K562 (cell line): Measurements from ENCODE around the gene RAB6B. TPM values are rescaled to one million over a fixed set of nuclear protein-coding genes. Genes with fewer than 3 reads are reported as not detected.

Source experiments
- ATAC-seq: fragments of 200-7000 bp; cut with Tn5 transposase; 3 replicates; pipeline ENCODE4 v1.9.1; 2020; ENCODE audit warnings: moderate library complexity
- BruUV-seq: library from RNA; stranded (reverse); fragments of 400-500 nt; replicated peaks from 2 replicates; lab custom pipeline; 2021; lab: Mats Ljungman, UMichigan
- CTCF ChIA-PET: fragments of 300-600 bp; formaldehyde crosslinking; extraction: SDS; loops from one replicate; lab custom pipeline; 2021; ENCODE audit warnings: low intra/inter-chr PET ratio; lab: Yijun Ruan, JAX
- POLR2A ChIA-PET: fragments of 300-600, 350-650 bp; sonication (Branson Sonifier 250); formaldehyde crosslinking; extraction: SDS; loops from one replicate; lab custom pipeline; 2021; ENCODE audit warnings: antibody characterized with exemption, inconsistent platforms; lab: Yijun Ruan, JAX
- DNase-seq, 4 experiments: peaks; one replicate each; pipeline versions ENCODE4 v3.0.0 to v3.0.0-alpha.2; 2011 to 2018; ENCODE audit warnings: low spot score in 3 of 4, mixed read lengths in 3 of 4; ENCODE audit errors: extremely low read depth in 1 of 4
- FAIRE-seq: peaks from 2 replicates; lab custom pipeline; 2011; peaks lifted over from hg19 to GRCh38; lab: Jason Lieb, UNC
- H2AFZ ChIP-seq: 2 replicates; pipeline ENCODE4 v1.6.0; 2011; ENCODE audit warnings: low read depth, low read length, control low read depth, inconsistent platforms
- H3K27ac ChIP-seq: fragments of 200-600 bp; 3 replicates; pipeline ENCODE4 v1.8.0; 2011; ENCODE audit warnings: low read depth, mild to moderate bottlenecking, control low read depth, inconsistent platforms, low read length, moderate library complexity, mixed read lengths; ENCODE audit errors: extremely low read depth
- H3K27me3 ChIP-seq, 2 experiments: fragments of 300-600 bp in 1 of 2; 2 replicates in 1 of 2; 3 replicates in 1 of 2; pipeline versions ENCODE4 v1.6.0 to v1.8.0; 2011; ENCODE audit warnings: inconsistent platforms in 2 of 2, low read length in 2 of 2, mild to moderate bottlenecking in 1 of 2, mixed read lengths in 1 of 2, moderate library complexity in 1 of 2; ENCODE audit not compliant: control insufficient read depth in 2 of 2, insufficient read depth in 2 of 2
- H3K36me3 ChIP-seq: fragments of 300-600 bp; 3 replicates; pipeline ENCODE4 v1.8.0; 2011; ENCODE audit warnings: mild to moderate bottlenecking, low read length, inconsistent platforms; ENCODE audit not compliant: control insufficient read depth, insufficient read depth
- H3K4me1 ChIP-seq, 2 experiments: fragments of 200-600 bp in 1 of 2; replicated peaks in 1 of 2; 2 replicates in 1 of 2; 3 replicates in 1 of 2; pipeline versions ENCODE4 v1.5.1 to v1.8.0; 2011; ENCODE audit warnings: inconsistent platforms in 2 of 2, low read length in 2 of 2, mild to moderate bottlenecking in 1 of 2, mixed read lengths in 1 of 2, moderate library complexity in 1 of 2; ENCODE audit not compliant: control insufficient read depth in 2 of 2, insufficient read depth in 2 of 2
- H3K4me2 ChIP-seq: 2 replicates; pipeline ENCODE4 v1.6.1; 2011; ENCODE audit warnings: low read length, control low read depth, inconsistent platforms, mixed read lengths; ENCODE audit not compliant: insufficient read depth
- H3K4me3 ChIP-seq: fragments of 200-600 bp; sonication (generic), shearing (Covaris generic); 2 replicates; pipeline ENCODE4 v1.5.1; 2016; ENCODE audit warnings: control low read depth, inconsistent platforms
- H3K79me2 ChIP-seq: fragments of 200-600 bp; 3 replicates; pipeline ENCODE4 v1.8.0; 2011; ENCODE audit warnings: low read length, inconsistent platforms; ENCODE audit not compliant: control insufficient read depth, insufficient read depth
- H3K9ac ChIP-seq, 2 experiments: 2 replicates each; pipeline versions ENCODE4 v1.6.0 to v1.6.1; 2011; ENCODE audit warnings: low read depth in 2 of 2, low read length in 2 of 2, control low read depth in 1 of 2, inconsistent platforms in 1 of 2, mild to moderate bottlenecking in 1 of 2, mixed read lengths in 1 of 2; ENCODE audit not compliant: insufficient read depth in 1 of 2
- H3K9me1 ChIP-seq: one replicate; pipeline ENCODE4 v1.6.0; 2011; ENCODE audit warnings: inconsistent platforms, mild to moderate bottlenecking, low read length, moderate library complexity; ENCODE audit not compliant: control insufficient read depth, insufficient read depth
- H3K9me3 ChIP-seq: replicated peaks from 2 replicates; pipeline ENCODE4 v1.5.1; 2011; ENCODE audit warnings: low read depth, low read length, inconsistent platforms; ENCODE audit not compliant: control insufficient read depth, insufficient read depth
- H4K20me1 ChIP-seq: replicated peaks from 2 replicates; pipeline ENCODE4 v1.6.1; 2011; ENCODE audit warnings: low read length, inconsistent platforms, mixed read lengths; ENCODE audit not compliant: control insufficient read depth, insufficient read depth
- ATF1 ChIP-seq, 2 experiments: fragments of 450-650 bp in 1 of 2; IDR thresholded peaks; 2 replicates each; pipeline ENCODE4 v1.6.1; 2016; ENCODE audit warnings: missing compliant biosample characterization in 1 of 2, missing genetic modification characterization in 1 of 2
- DIDO1 ChIP-seq: fragments of 450-650 bp; IDR thresholded peaks from 2 replicates; pipeline ENCODE4 v1.6.1; 2016; ENCODE audit warnings: low read depth, missing biosample characterization, missing genetic modification characterization
- HCFC1 ChIP-seq: IDR thresholded peaks from 2 replicates; pipeline ENCODE4 v1.6.1; 2012; ENCODE audit warnings: low read depth, low read length, improper control_type of control experiment
- MCM5 ChIP-seq: fragments of 450-650 bp; IDR thresholded peaks from 2 replicates; pipeline ENCODE4 v1.6.1; 2016; ENCODE audit warnings: low read depth
- NKRF ChIP-seq: fragments of 450-650 bp; IDR thresholded peaks from 2 replicates; pipeline ENCODE4 v1.6.1; 2016; ENCODE audit warnings: borderline replicate concordance
- POLR2G ChIP-seq: fragments of 200-400 bp; formaldehyde crosslinking; IDR thresholded peaks from 2 replicates; pipeline ENCODE4 v1.6.1; 2017; ENCODE audit warnings: low read depth, mild to moderate bottlenecking, antibody characterized with exemption, low read length, moderate library complexity
- RCOR1 ChIP-seq, 2 experiments: IDR thresholded peaks; 2 replicates each; pipeline ENCODE4 v1.6.1; 2012; ENCODE audit warnings: low read depth in 2 of 2, low read length in 2 of 2, borderline replicate concordance in 1 of 2, improper control_type of control experiment in 1 of 2
- SMAD1 ChIP-seq: fragments of 150-350 bp; IDR thresholded peaks from 2 replicates; pipeline ENCODE4 v1.6.1; 2014; ENCODE audit warnings: low read length, low read depth; ENCODE audit not compliant: partially characterized antibody
- TBP ChIP-seq: optimal IDR thresholded peaks from 2 replicates; pipeline ENCODE3; 2011; ENCODE audit warnings: low read depth, low read length, improper control_type of control experiment
- ZNF263 ChIP-seq: sonication (generic); formaldehyde crosslinking; IDR thresholded peaks from 2 replicates; pipeline ENCODE4 v1.8.0; 2022; ENCODE audit warnings: mild to moderate bottlenecking, missing genetic modification reagents, borderline replicate concordance
- ZNF347 ChIP-seq: fragments of 450-650 bp; formaldehyde crosslinking; IDR thresholded peaks from 2 replicates; pipeline ENCODE4 v1.4.0; 2020; ENCODE audit warnings: low read depth, mild to moderate bottlenecking, moderate library complexity
- ZNF57 ChIP-seq: fragments of 450-650 bp; formaldehyde crosslinking; IDR thresholded peaks from 2 replicates; pipeline ENCODE4 v1.4.0; 2020; ENCODE audit warnings: mild to moderate bottlenecking, moderate library complexity
- WGBS: fragments of 100-300 bp; shearing (Covaris generic); methylation state at CpG from one replicate; pipeline ENCODE4 v1.1.6; 2016; ENCODE audit warnings: low coverage, mixed read lengths; ENCODE audit not compliant: insufficient coverage; ENCODE audit errors: missing lambda C conversion rate; 5-methylcytosine and 5-hydroxymethylcytosine counted together
- in situ Hi-C: fragments of 300-500 bp; cut with MboI; formaldehyde crosslinking; loops from 4 replicates; pipeline ENCODE4 v1.15.0; 2018; ENCODE audit warnings: inconsistent platforms, mixed read lengths
- intact Hi-C: fragments of 100-400 bp; cut with micrococcal nuclease; formaldehyde crosslinking; loops from 2 replicates; pipeline ENCODE4 v1.14.2; 2022
- polyA plus RNA-seq, 8 experiments: library from polyadenylated mRNA; depleted of rRNA in 4 of 8; stranded (reverse) in 5 of 8; unstranded in 3 of 8; fragments of >200 nt; fragmentation: Nextera tagmentation in 2 of 8; fragmentation: Illumina TruSeq in 1 of 8; extraction: Ambion mirVana in 2 of 8; extraction: Trizol in 1 of 8; gene quantifications; 2 replicates each; pipeline versions ENCODE4 v1.2.1 to v1.2.3, GENCODE V29; 2011 to 2014; ENCODE audit warnings: inconsistent platforms in 1 of 8, missing spikeins in 1 of 8
- total RNA-seq, 7 experiments: library from RNA; depleted of rRNA in 6 of 7; stranded (reverse); fragments of >200 nt in 6 of 7; fragmentation: Illumina TruSeq in 2 of 7; extraction: Trizol in 2 of 7; gene quantifications; 2 replicates each; pipeline versions ENCODE4 v1.2.1 to v1.2.3, GENCODE V29; 2011 to 2021; ENCODE audit warnings: low replicate concordance in 1 of 7

RAB6B gene
- total and polyA plus RNA-seq, 9 of the 15 experiments (the other 6 are each of a cell fraction or from before 2014, with no cell fraction given) = 0.60 to 18.1 (median 1.5) TPM

DNA sequence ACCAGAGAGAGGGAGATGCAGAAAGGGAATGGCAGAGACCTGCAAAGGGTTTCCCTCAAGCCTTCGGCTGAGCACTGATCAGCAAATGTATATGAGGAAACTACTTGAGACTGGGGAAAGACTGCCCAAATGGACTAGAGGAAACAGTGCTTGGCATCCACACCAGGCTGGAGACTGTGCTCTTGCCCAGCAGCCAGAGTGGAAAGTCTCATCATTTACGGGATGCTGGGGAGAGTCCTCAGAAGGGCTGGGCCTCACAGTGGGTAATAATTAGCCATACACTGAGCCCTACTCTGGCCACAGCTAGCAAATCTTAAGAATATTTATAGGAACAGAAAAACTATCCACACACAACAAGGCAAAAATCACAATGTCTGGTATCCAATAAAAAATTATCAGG is 18.5 kb downstream of the RAB6B start (continued):
- TF ChIP-seq MCM5 (no peak), ZNF263 (CRISPR knock-in tag) (no peak), ZNF347 (CRISPR knock-in tag) (no peak), DIDO1 (tag) (no peak), ATF1 (CRISPR knock-in tag; IDR thresholded peaks at IDR 0.05) (no peak), ATF1 (tag; IDR thresholded peaks at IDR 0.05) (no peak)

GRCh38 chr3:133874761-133875438 is 20.8 kb downstream of the RAB6B start:
- DNase-seq (peak in 1 of 4 experiments; percentile 74), ATAC-seq (peak; percentile 90), FAIRE-seq (peak; percentile 79)
- ChIA-PET CTCF (interaction anchor here (0.7 kb wide), 1 partner anchor 25 kb away, joined by 3 read pairs; no protein-coding TSS in a partner anchor), POLR2A (interaction anchor here (1.0 kb wide), 1 partner anchor 52 kb away, joined by 3 read pairs; no protein-coding TSS in a partner anchor)
- H3K4me2 ChIP-seq = peak overlapping the region; percentile 39; the same call in 1 of the 2 replicates
- peak overlapping the region; percentile 65 for H2AFZ ChIP-seq
- H3K4me1 ChIP-seq = peaks cover 0 to 9% of the 10 kb centered on the region in 2 experiments; a peak in 3 of 5 replicates
- H3K4me3 ChIP-seq = no peak overlapping the region
- H3K27ac ChIP-seq = peak overlapping the region; percentile 60
- intact Hi-C loops (no loop called here), in situ Hi-C loops (no loop called here)
- 0 out of 3 replicates have a peak, but pooled peaks cover 4% of the 10 kb centered on the region for H3K79me2 ChIP-seq
- no TSS peak for BruUV-seq
- no peaks in the 10 kb centered on the region; the same call in 2 of the 3 replicates for H3K36me3 ChIP-seq
- no peaks in the 10 kb centered on the region for H3K9me3 ChIP-seq
- H4K20me1 ChIP-seq = no peaks in the 10 kb centered on the region
- WGBS = 12% methylated on average over 8 of the region's 8 CpGs
- H3K9me1 ChIP-seq = no peaks in the 10 kb centered on the region
- no peaks in the 10 kb centered on the region for H3K27me3 ChIP-seq
- peak overlapping the region in 1 of 2 experiments; percentile 4; a peak in 1 of 4 replicates for H3K9ac ChIP-seq
- TF ChIP-seq SMAD1 = no peak
- no peak for TF ChIP-seq ZNF57
- no peak for TF ChIP-seq POLR2G
- no peak for TF ChIP-seq HCFC1
- no peak for TF ChIP-seq TBP
- TF ChIP-seq NKRF = no peak
- 0 out of 4 replicates have a peak, but pooled peaks of 1 of the 2 experiments have one; percentile 5 for TF ChIP-seq RCOR1 (IDR thresholded peaks at IDR 0.05; ENCODE audit: borderline replicate concordance in 1 of 2, low read depth in 2 of 2, low read length in 2 of 2)
